ENCODE results near the gene NFIA.

GRCh38 chr1:61152066-61152465 is 69.7 kb downstream of the NFIA start:
- TF ChIP-seq POLR2A (IDR thresholded peaks at IDR 0.05; ENCODE audit: low read depth) = no peak
- TF ChIP-seq EP300 (IDR thresholded peaks at IDR 0.05) = no peak
- TF ChIP-seq CTCF (IDR thresholded peaks at IDR 0.05) = no peak

Data from esophagus muscularis mucosa (tissue), 4 donors.